GM21447 (cell line): ENCODE results near the gene SORCS1.
A peak's percentile ranks its signal among the peaks of the same experiment; 100 is the strongest.

ENCODE experiments used
- ATAC-seq: cut with Tn5 transposase; IDR thresholded peaks from one replicate; pipeline ENCODE4 v1.9.1; 2021; ENCODE audit not compliant: unreplicated experiment

Gene SORCS1

DNA sequence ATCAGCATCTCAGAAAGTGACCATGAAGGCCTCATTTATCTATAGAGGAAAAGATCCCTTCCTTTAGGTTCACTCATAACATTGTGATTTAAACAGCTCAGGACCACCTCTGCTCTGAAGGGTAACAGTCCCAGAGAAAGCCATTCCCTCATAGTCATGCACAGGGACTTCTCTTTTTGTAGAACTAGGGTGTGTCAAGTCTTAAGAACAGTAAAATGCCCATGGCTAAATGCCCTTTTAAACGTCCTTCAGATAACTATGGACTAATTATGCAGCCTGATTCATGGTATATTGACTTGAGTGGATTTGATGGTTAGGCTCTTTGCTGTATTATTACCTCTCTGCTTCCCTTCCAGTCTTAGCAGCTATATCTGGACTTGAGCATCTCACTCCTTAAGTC lies 337.8 kb downstream of the SORCS1 start:
- ATAC-seq = no peak

DNA sequence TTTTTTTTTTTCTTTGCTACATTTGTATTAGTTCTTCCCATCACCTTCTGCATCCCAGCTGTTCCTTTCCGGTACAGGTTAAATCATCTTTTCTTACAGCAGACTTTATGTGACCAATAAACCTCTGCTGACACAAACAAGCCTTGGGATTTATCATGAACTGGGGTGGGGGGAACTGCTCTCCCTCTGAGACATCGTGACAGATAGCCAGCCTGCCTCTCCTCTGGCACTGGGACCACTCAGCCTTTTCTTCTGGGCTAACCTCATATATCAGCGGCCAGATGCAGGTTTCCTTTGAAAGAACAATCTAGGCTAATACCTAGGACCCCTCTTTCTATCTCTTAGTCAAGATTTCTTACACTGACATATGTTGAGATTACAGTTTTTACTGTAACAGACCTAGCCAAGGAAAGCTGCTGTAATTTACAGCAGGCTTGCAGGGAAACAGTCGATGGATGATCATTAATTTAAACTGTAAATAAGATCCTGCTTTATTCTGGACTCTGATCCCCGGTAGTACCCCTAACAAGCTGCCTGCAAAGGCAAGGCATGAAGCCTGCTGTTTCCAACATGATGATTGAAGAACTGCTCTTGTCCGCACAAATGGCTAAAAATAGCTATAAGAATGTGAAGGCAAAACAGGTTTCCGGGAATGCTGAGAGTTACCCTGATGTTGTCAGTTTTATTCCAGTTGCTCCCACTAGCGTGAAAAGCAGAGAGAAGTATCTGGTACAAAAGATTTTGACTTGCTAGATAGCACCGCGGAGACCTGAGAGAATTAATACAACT lies 338.7 kb downstream of the SORCS1 start:
- ATAC-seq = no peak

DNA sequence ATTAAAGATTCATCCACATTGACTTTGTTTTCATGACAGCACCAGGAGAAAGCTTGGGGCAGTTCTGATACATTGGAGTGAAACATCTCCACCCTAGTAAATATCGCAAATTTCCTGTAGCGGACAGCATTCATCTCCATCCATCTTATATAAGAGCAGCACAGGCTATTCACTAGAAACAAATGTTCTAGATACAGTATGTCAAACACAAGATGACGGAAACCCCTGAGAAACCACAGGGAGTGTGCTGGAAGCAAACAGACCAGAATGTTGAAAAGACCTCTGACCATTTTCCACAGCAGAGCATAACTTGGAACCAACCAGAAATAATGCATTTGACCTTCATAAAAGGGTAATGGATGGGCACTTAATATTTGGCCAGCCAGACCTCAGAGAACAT lies 343.9 kb downstream of the SORCS1 start:
- ATAC-seq = no peak

DNA sequence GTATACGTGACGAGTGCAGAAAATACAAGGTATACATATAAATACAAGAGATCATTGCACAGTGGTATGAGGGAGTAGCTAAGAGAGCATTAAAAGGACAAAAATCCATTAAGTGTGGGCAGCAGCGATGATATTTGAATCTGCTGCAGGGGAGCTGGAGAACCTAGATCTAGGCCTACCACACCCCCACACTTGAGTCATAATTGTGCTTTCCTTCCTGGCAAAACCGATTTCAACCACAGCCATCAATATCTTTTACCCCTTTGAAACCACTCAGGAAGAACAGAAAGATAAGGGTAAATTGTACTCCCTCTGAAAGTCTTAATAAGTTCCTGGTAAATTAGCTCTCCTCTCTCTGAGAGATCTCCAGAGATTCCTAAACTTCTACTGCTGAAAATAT lies 345.0 kb downstream of the SORCS1 start:
- no peak for ATAC-seq

DNA sequence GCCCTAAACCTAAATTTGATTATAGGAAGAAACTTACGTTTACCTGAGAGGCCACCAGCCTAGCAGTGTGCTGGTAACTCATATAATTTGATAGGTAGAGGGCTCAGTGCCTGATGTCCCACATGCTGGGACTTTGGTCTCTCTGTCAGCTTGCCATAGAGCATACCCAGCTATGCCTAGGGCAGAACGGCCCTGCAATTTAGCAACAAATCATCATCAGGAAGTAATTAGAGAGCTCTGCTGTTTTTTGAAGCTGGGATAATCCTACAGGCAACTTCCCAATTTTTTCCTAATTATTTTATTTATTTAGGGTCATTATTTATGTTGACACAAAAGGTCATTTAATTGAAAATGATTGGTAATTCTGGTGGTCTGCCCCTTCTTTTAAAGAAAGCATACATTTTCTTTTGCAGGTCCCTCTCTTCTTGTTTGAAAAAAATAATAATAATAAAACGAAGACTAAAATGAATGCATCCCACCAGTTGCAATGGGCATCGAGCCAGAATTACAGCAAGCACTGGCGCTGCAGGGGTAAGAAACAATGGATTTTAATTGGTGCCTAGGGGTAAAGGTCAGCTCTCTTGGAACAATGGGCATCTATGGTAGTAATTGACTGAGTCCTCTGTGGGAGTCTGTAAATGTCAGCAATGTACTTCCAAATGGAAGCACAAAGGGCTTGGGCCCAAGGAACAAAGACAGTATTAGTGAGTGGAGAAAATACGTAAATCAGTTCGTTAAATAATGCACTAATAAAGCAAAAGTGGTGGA lies 348.0 kb downstream of the SORCS1 start:
- no peak for ATAC-seq

DNA sequence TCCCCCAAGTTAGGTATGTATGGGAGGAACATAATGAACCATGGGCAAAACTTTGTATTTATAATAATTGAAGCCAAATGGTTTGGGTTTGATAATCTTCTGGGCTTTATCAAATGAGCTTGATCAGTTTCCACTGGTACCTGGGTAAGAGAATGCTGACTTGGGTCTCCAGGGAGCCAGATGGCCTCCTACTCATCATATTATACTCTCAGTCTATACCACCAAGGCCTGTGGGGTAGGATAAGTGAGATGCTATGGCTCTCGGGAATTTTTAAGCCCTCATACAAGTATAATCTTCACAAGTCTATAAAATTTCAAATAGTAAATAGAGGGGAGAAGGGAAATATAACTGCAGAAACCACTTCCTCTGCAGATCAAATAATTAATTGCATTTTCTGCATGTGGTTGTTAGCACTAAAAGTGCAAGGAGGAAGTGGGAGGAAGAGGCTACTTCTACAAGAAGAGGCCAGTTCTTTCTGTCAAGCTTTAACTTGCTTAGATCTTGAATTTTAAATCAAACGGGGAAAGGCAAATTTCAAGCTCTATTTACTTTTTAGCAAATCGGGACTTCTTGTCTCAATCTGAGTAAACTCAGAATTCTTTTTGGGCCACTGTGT lies 349.0 kb downstream of the SORCS1 start:
- ATAC-seq = no peak

DNA sequence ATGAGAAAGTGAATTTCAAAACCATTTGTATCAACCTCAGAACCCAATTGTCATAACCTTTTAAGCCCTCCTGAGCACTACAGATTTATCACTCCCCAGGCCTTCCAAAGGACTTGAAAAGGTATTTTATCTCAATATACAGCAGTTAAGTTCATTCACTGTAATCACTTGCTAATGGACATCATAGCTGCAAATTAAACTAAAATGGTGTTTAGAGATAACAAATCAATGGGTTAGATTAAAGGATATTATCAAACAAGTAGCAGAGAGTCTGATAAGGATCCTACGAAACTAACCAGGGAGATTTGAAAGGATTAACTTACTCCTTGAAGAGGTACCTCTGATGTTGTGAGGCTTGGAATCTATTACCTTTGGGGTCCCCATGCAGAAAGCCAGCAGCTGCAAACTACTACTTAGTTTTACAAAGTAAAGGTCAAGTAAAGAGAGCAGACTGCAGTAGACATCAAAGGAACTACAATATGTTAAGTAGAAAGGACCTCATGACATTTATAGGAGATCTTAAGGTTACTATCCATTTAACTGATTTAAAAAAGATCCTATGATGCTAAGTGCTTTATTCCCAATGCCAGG lies 359.4 kb downstream of the SORCS1 start:
- no peak for ATAC-seq

DNA sequence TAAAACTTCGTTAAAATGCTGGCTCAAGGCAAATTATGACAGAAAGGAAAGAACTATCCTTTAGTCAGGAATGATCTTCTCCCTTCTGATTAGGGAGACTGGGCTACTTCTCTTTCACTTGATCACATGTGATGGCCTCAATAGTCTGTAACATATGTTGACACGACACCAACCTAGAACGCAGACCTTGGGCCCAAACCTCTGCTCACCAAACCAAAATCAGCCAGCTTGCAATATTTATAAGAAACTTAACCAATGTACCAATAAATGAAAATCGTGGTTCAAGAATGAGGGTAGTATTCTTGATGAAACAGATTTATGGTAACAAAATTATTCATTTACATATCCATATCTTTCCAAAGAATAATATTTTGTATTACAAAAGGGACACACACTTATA lies 361.6 kb downstream of the SORCS1 start:
- ATAC-seq = no peak

DNA sequence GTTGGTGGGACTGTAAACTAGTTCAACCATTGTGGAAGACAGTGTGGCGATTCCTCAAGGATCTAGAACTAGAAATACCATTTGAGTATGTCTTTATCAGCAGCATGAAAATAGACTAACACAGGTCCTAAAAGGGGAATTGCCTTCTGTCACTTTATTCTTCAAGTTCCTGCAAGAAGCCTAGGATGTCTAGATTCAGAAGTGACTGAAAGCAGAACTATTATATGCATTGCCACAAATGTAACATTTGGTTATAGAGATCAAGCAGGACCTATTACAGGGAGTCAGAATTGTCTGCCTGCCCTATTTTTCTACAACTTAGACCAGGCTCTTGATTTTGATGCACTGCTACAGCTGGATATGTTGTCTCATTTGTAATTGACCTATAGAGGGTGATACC lies 364.7 kb downstream of the SORCS1 start:
- no peak for ATAC-seq

DNA sequence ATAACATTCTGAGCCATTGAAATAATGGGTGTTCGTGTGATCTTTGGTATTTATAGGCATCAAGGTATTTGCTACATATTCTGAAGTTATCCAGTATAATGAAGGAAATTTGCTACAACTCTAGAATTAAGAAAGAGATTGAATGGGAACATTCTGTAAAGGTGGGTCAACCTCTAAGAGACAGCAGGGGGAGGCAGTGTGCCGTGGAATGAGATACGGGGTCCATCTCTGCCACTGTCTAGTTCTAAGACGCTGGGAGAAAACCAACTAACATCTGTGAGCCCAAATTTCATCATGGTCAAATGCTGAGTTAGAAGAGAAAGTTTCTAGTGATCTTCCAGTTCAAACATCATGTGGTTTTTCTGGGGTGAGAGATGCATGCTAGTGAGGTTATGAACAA lies 368.9 kb downstream of the SORCS1 start:
- peak; percentile 86 for ATAC-seq

DNA sequence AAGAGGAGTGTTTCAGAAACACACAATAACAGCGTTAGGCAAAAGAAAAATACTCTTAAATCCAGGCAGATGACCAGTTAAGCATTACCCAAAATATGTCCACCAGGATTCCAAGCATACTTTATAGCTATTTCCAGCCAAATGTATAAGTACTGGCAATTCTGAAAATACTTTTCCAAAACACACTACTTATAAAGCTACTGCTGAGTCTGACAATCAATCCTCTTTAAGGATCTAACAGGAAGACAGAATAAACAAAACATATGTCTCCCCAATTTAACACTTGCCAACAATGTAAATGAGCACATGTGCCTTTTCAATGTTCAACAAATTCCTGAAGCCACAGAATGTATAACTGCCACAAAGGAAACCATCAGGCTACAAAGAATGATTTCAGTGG lies 370.9 kb downstream of the SORCS1 start:
- no peak for ATAC-seq

DNA sequence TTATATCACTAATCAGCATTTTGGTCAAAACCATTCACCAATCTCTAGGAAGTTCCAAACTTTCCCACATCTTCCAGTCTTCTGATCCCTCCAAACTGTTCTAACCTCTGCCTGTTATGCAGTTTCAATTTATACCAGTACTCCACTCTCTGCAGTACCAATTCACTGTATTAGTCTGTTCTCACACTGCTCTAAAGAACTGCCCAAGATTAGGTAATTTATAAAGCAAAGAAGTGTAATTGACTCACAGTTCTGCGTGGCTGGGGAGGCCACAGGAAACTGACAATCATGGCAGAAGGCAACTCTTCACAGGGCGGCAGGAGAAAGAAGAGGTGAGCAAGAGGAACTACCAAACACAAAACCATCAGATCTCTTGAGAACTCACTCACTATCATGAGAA lies 374.9 kb downstream of the SORCS1 start:
- ATAC-seq = no peak

DNA sequence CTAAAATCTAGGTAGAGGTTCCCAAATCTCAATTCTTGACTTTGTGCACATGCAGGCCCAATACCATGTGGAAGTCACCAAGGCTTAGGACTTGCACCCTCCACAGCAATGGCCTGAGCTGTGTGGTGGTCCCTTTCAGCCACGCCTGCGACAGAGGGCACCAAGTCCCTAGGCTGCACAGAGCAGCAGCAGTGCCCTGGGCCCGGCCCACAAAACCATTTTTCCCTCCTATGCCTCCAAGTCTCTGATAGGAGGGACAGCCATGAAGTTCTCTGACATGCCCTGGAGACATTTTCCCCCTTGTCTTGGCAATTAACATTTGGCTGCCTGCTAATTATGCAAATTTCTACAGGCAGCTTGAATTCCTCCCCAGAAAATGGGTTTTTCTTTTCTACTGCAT lies 375.5 kb downstream of the SORCS1 start:
- no peak for ATAC-seq

DNA sequence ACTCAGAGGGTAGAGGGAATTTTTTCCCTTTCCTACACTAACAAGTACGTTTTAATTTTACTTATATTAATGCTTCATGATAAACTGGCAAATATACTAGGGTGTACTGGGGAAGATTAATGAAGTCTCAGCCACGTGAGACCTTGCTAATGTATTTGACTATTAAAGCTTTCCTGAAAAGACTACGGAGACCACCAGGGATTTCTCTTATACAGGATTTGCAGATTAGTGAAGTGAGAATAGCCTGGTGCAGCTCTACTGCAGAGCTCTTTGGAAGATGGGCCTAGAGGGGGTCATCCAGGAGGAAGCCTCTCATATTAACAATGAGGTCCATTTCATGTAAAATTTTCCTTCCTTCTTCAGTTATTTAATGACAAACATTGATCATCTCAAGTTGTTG lies 379.0 kb downstream of the SORCS1 start:
- ATAC-seq = no peak

DNA sequence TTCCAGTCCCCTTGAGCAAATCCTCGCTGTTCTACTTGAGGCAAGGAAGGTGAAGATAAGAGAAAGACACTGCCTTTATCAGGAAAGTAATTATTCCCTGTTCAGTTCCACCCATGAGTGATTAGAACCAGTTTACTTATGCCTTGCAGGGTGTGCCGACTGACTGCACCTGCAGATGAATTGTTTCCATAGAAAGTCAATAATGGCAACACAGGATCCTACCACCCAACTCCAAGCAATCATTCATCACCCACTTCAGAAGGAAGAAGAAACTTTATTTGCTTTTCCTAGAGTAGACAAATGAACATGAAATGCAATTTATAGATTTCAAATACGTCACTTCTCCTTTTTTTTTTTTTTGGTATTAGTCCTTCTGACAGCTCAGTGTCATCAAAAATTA lies 383.9 kb downstream of the SORCS1 start:
- ATAC-seq = no peak

DNA sequence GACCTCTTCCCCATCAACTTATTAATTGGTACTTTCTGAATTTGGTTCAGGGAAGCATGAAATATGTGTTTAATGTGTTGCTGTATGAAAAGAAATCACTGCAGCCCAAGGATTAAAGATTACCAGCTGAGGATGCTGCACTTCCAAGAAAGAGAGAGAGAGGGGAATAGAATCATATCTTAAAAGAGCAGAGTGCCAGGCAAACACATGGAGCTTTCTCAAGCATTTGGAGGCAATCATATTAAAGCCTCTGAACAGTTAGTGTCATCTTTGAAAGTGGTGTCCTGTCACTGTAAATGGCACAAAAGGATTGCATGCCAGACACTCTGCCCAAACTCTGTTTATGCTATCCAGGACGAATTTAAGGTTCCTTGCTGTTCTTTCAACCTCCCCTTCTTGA lies 386.7 kb downstream of the SORCS1 start:
- no peak for ATAC-seq

DNA sequence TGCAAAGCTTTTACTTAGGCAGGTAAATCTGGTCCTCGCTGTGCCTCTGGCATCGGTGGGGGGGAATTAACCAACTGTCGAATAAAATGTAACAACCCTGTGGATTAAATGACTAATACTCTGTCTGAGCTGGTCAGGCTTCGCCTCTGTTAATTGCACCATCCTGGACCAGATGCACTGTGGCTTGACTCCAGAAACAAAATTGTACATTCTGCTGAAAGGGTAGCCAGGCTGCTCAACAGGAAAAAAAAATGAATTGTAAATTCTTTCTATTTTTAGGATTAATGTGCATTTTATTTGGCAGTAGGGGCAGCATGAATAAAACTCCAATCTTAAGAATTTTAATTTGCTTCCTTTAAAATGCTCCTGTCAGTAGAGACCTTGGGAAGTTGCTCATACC lies 389.4 kb downstream of the SORCS1 start:
- ATAC-seq = no peak

DNA sequence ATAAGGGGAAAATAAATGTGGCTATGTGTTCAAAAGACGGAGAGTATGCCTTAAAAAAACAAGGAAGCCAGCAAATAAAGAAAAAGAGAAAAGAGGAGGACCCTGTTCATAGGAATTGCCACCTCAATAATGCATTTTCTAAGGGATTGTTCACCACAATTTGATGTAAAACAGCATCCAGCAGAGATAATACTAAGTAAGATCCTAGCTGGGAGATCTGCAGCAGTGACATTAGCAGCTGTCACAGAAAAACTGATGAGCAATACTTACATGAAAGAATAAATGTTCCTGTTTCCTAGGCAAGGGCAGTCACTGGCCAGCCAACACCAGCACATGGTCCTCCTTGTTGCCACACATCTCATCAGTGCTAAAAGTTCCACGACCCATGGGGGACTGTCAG lies 391.5 kb downstream of the SORCS1 start:
- ATAC-seq = no peak

DNA sequence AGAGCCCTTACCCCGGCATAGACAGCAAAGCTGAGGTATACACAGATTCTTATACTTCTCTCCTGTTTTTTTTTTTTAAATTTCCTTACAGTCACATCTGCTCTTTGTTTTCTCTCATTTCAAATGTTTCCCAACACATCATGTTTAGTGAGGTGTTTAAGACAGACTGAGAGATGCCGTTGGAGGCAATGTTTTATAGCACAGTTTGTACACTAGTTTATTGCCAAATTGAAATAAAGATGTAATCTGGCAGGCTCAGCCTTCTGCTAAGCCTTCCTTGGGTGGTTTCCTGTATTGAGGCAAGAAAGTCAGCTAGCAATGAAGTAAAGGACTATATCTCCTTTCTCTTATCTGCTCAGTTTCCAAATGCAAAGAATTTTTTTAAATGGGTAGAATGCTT lies 393.4 kb downstream of the SORCS1 start:
- ATAC-seq = no peak

DNA sequence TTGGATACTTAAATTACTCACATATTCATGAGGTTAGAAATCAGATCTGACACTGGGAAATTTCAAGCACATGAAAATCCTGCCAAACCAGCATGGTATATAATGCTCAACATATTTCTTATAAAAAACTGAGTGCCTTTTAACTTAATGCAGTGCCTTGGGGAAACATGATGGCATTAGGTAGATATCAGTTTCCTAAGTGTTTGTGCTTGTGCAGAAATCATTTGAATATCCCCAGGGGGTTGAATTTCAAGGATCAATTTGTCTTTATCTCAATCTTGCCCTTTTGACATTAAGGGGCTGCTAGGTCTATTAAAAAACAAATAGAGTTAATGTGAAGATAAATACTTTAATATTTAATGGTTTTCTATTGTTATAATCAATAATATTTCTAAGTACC lies 396.3 kb downstream of the SORCS1 start:
- no peak for ATAC-seq

DNA sequence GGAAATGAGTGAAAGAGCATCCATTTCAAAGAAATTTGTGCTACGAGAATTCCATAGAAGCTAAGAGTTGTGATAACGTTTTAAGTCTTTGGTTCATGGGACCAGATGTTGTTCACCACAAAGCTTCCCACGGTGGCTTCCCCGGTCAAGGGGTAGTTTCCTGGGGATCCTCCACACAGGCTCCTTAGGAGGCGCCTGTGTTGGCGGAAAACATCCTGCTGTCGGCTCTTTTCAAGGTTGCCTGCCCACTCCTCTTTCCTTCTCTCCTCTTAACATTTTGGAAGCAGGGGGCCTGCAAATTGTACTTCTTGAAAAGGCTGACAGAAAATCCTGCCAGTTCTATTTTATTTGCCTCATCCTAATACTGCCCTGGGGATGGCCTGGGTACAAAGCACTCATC lies 398.6 kb downstream of the SORCS1 start:
- ATAC-seq = no peak

DNA sequence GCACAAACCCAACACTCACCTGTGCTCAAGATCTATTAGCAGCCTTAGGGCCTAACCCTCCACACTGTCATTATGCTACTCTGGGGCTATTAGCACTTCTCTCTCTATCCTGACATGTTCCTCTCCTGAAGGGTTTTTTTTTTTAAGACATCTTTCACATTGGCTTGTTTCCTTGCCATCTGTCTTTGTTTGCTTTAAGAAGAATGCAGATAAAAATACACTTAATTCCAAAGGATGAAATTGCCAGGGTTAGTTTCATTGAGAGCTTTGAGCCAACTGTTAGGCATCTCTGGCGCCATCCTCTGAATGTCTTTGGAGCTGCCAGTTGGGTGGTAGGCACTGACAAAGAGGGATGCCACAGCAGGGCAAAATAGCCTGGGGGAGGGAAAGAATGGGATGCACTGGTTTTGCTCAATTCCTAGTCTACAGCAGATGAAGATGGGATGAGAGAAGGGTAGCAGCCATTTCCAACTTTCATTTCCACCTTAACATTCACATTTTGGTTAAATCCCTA lies 399.2 kb downstream of the SORCS1 start:
- no peak for ATAC-seq
